ENCODE measurements around the gene HERC2. TPM values are rescaled to one million over a fixed set of nuclear protein-coding genes. Genes with fewer than 3 reads are reported as not detected.
"Not testable (repeated sequence)": the region's sequence is repeated elsewhere in the genome, so short reads cannot be mapped to it uniquely, and the experiment has no call there.

Gene HERC2
- total RNA-seq, 1 experiment from 2014 or later: 40.0 TPM

DNA sequence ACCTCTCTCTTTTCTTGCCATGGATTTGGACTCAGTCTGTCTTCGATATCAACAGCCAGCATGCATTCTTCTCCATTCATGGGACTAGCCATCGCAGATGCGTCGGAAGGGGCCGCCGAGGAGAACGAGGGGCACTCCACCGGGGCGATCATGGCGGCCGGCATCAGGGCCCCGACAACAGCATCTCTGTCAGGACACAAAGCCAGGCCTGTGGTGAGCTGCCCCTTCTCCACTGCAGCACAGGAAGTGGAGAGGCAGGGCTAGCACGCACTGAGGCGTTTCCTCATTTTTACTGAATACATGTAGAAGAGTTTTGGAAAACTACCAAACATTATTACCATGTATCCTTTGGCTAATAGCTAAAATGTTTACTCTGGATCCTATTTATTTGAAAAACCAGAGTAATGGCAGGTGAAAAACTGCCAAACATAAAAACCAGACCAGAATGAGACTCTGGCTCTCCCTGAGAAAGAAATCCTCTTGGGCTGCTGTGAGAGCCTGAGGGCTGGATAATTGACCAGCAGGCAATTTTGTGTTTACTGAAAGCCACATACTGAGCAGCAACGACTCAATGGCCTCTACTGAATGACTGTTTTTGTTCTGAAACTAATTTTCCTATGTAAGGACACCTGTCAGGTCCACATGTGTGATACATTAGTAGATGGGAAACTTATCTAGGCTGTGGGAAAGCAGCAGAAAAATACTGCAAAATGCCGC, 153.4 kb downstream of the HERC2 start:
- not testable (repeated sequence) for H3K4me1 ChIP-seq (replicated peaks); H3K27me3 ChIP-seq (replicated peaks); DNase-seq (ENCODE audit: low read depth in 1 of 2, low spot score in 2 of 2); H3K4me3 ChIP-seq; H3K9me3 ChIP-seq (replicated peaks); H3K27ac ChIP-seq
- H3K36me3 ChIP-seq: peaks cover 60% of the 10 kb centered on the region

- Histone ChIP-seq H3K27ac (no peak overlapping the region), H3K9me3 (replicated peaks) (no peaks in the 10 kb centered on the region), H3K4me1 (replicated peaks) (no peaks in the 10 kb centered on the region), H3K27me3 (replicated peaks) (no peaks in the 10 kb centered on the region), H3K36me3 (peaks cover 74% of the 10 kb centered on the region), H3K4me3 (no peak overlapping the region)
- no peak for DNase-seq (ENCODE audit: low read depth in 1 of 2, low spot score in 2 of 2)
These were observed 154.9 kb downstream of the HERC2 start for GRCh38 chr15:28167042-28167441.

DNA sequence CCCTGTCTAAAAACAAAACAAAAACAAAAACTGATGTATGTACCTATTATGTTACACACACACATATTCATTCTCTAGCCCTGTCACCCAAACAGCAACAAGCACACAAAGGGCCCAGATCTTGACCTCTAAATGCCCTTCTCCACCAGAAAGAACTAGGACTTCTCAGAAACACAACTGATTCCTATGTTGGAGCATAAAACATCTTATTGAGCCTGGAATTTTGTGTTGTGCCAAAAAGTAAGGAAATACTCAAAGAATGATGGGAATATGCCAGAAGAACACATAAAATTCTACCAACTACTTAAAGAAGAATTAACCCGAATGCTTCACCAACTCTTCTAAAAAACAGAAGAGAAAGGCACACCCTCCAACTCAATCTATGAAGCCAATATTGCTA, 156.2 kb downstream of the HERC2 start:
- Histone ChIP-seq H3K9me3 (replicated peaks) (no peaks in the 10 kb centered on the region), H3K36me3 (peaks cover 78% of the 10 kb centered on the region), H3K4me1 (replicated peaks) (no peaks in the 10 kb centered on the region), H3K27me3 (replicated peaks) (no peaks in the 10 kb centered on the region), H3K27ac (no peak overlapping the region), H3K4me3 (no peak overlapping the region)
- DNase-seq (ENCODE audit: low read depth in 1 of 2, low spot score in 2 of 2): no peak

DNA sequence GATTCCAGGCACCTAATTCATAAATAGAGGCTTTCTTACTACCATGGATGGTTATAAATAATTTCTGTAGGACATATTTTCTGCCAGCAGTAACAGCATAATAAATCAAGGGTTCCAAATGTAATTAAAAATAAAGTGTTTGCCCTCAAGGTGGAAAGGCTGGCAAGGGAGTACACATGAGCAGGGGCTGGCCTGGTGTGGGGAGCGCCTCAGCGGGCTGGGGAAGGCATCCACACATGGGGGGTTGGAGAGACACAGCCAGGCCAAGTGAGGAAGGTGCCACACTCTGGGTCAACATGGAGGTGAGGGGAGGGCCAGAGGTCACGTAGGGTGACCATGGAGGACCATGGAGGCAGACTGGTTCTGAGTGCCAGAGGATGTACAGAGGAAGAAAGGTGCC, 157.1 kb downstream of the HERC2 start:
- DNase-seq (ENCODE audit: low read depth in 1 of 2, low spot score in 2 of 2): no peak
- Histone ChIP-seq H3K9me3 (replicated peaks) (no peaks in the 10 kb centered on the region), H3K27ac (no peak overlapping the region), H3K27me3 (replicated peaks) (no peaks in the 10 kb centered on the region), H3K4me3 (no peak overlapping the region), H3K36me3 (peaks cover 86% of the 10 kb centered on the region), H3K4me1 (replicated peaks) (no peaks in the 10 kb centered on the region)

- Histone ChIP-seq H3K9me3 (replicated peaks) (no peaks in the 10 kb centered on the region), H3K4me1 (replicated peaks) (no peaks in the 10 kb centered on the region), H3K4me3 (no peak overlapping the region), H3K36me3 (peaks cover 15% of the 10 kb centered on the region), H3K27ac (no peak overlapping the region), H3K27me3 (replicated peaks) (no peaks in the 10 kb centered on the region)
- no peak for DNase-seq (ENCODE audit: low read depth in 1 of 2, low spot score in 2 of 2)
These were observed 167.7 kb downstream of the HERC2 start for GRCh38 chr15:28154283-28154682.

- H3K27ac ChIP-seq: no peak overlapping the region
- no peaks in the 10 kb centered on the region for H3K9me3 ChIP-seq (replicated peaks)
- DNase-seq (ENCODE audit: low read depth in 1 of 2, low spot score in 2 of 2): no peak
- no peak overlapping the region for H3K4me3 ChIP-seq
- no peaks in the 10 kb centered on the region for H3K4me1 ChIP-seq (replicated peaks)
- no peaks in the 10 kb centered on the region for H3K27me3 ChIP-seq (replicated peaks)
- peaks cover 15% of the 10 kb centered on the region for H3K36me3 ChIP-seq
These were observed 168.4 kb downstream of the HERC2 start for GRCh38 chr15:28153492-28154119.

- H3K4me3 ChIP-seq; H3K27ac ChIP-seq; H3K9me3 ChIP-seq (replicated peaks); H3K27me3 ChIP-seq (replicated peaks); DNase-seq (ENCODE audit: low read depth in 1 of 2, low spot score in 2 of 2); H3K4me1 ChIP-seq (replicated peaks): not testable (repeated sequence)
- peaks cover 15% of the 10 kb centered on the region for H3K36me3 ChIP-seq
These were observed 169.4 kb downstream of the HERC2 start for GRCh38 chr15:28152538-28152923.

- not testable (repeated sequence) for DNase-seq (ENCODE audit: low read depth in 1 of 2, low spot score in 2 of 2)
These were observed 170.0 kb downstream of the HERC2 start for GRCh38 chr15:28151864-28152537.

GRCh38 chr15:28147801-28148200, 174.2 kb downstream of the HERC2 start:
- no peak overlapping the region for H3K4me3 ChIP-seq
- H3K36me3 ChIP-seq: peaks cover 29% of the 10 kb centered on the region
- no peak overlapping the region for H3K27ac ChIP-seq
- no peaks in the 10 kb centered on the region for H3K9me3 ChIP-seq (replicated peaks)
- H3K4me1 ChIP-seq (replicated peaks): no peaks in the 10 kb centered on the region
- no peaks in the 10 kb centered on the region for H3K27me3 ChIP-seq (replicated peaks)
- no peak for DNase-seq (ENCODE audit: low read depth in 1 of 2, low spot score in 2 of 2)

More at GRCh38 chr15:28151864-28152537, 170.0 kb downstream of the HERC2 start:
- H3K36me3 ChIP-seq: peaks cover 15% of the 10 kb centered on the region
- H3K9me3 ChIP-seq (replicated peaks); H3K4me3 ChIP-seq; H3K27ac ChIP-seq; H3K27me3 ChIP-seq (replicated peaks); H3K4me1 ChIP-seq (replicated peaks): not testable (repeated sequence)

GRCh38 chr15:28145419-28145818, 176.6 kb downstream of the HERC2 start:
- not testable (repeated sequence) for H3K9me3 ChIP-seq (replicated peaks); H3K27ac ChIP-seq; DNase-seq (ENCODE audit: low read depth in 1 of 2, low spot score in 2 of 2); H3K27me3 ChIP-seq (replicated peaks); H3K4me3 ChIP-seq; H3K4me1 ChIP-seq (replicated peaks)
- H3K36me3 ChIP-seq: peaks cover 42% of the 10 kb centered on the region

DNA sequence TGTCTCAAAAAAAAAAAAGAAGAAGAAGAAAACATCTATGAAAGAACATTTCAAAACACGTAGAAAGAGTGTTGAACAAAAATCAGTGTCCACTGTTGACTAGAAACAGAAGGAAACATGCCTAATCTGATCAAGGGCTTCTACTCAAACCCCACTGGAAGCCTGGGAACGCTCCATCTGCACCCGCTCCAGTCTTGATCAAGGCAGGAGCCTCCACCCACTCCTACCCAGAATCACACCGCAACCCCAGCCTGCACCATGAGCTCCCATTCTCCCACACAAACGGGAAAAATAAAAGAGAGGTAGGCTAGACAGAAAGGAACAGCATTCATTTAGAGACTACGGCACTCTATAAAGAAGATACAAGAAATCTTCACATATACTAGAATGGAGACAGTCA, 181.9 kb downstream of the HERC2 start:
- Histone ChIP-seq H3K27ac (no peak overlapping the region), H3K4me1 (replicated peaks) (no peaks in the 10 kb centered on the region), H3K9me3 (replicated peaks) (no peaks in the 10 kb centered on the region), H3K36me3 (peaks cover 44% of the 10 kb centered on the region), H3K4me3 (no peak overlapping the region), H3K27me3 (replicated peaks) (no peaks in the 10 kb centered on the region)
- no peak for DNase-seq (ENCODE audit: low read depth in 1 of 2, low spot score in 2 of 2)

DNA sequence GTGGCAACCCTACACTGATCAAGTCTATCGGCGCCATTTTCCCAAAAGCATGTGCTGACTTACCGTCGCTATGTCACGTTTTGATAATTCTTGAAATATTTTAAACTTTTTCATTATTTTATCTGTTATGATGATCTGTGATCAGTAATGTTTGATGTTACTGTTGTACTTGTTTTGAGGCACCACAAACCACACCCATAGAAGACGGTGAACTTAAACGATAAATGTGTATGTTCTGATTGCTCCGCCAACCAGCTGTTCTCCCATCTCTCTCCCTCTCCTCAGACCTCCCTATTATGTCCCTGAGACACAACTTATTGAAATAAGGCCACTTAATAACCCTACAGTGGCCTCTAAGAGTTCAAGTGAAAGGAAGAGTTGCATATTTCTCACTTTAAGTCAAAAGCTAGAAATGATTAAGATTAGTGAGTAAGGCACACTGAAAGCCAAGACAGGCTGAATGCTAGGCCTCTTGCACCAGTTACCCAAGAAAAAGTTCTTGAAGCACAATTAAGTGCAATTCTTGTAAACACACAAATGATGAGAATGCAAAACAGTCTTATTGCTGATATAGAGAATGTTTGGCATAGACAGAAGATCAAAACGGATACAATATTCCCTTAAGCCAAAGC, 184.5 kb downstream of the HERC2 start:
- not testable (repeated sequence) for H3K9me3 ChIP-seq (replicated peaks); H3K27me3 ChIP-seq (replicated peaks); H3K27ac ChIP-seq; DNase-seq (ENCODE audit: low read depth in 1 of 2, low spot score in 2 of 2); H3K4me1 ChIP-seq (replicated peaks); H3K4me3 ChIP-seq
- peaks cover 41% of the 10 kb centered on the region for H3K36me3 ChIP-seq

DNA sequence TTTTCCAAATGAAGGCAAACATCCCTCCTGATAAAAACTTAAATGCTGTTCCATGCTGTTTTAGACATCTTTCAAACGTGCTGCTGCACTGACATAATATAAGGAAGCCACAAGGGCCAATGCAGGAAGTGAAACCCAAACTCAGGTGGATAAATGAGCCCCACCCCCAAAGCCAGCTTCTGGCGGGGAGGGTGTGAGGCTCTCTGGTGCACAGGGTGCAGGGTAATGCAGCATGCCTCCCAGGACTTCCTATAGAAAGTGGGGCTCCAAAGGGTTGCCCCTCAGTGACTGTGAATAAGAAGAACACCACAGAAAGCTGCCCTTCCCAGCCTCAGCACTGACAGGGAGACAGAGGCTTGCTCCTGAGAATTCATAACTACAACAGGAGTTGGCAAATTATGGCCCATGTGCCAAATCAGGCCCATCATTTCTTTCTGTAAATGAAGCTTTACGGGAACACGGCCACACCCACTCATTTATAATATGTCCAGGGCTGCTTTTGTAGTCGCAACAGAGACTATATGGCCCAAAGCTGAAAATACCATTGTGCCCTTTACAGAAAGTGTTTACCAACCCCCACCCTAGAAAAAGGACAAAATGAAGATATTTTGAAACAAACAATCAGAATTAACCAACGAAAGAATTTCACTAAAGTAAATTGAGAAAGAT, 185.6 kb downstream of the HERC2 start:
- not testable (repeated sequence) for H3K27ac ChIP-seq; H3K9me3 ChIP-seq (replicated peaks); H3K4me3 ChIP-seq; DNase-seq (ENCODE audit: low read depth in 1 of 2, low spot score in 2 of 2); H3K27me3 ChIP-seq (replicated peaks); H3K4me1 ChIP-seq (replicated peaks)
- peaks cover 45% of the 10 kb centered on the region for H3K36me3 ChIP-seq

All from SJSA1 (cell line).